ENCODE data around the gene ITFG2. TPM values are rescaled to one million over a fixed set of nuclear protein-coding genes. Genes with fewer than 3 reads are reported as not detected.
A peak's percentile ranks its signal among the peaks of the same experiment; 100 is the strongest.

The ITFG2 gene
- total RNA-seq, 2 donors from 2014 or later: 32.4 to 65.9 TPM

- peaks cover 41% of the 10 kb centered on the region for H3K4me1 ChIP-seq
- 48 to 55% methylated on average over 7 of the region's 8 CpGs for WGBS, 2 donors
- H3K27ac ChIP-seq: peak overlapping the region in 3 of 4 donors; percentile 10 to 29 (median 17)
- TF ChIP-seq POLR2A (IDR thresholded peaks at IDR 0.05) (no peak), CTCF (IDR thresholded peaks at IDR 0.05) (no peak)
- no peaks in the 10 kb centered on the region for H3K9me3 ChIP-seq
- no peaks in the 10 kb centered on the region for H3K27me3 ChIP-seq
- intact Hi-C loops (cut with DNase I): no loop called here
- DNase-seq (peak; percentile 84 to 94 (median 92)), ATAC-seq (peak; percentile 97)
- no peak overlapping the region for H3K4me3 ChIP-seq
- H3K36me3 ChIP-seq (replicated peaks in 1 of 2; ENCODE audit: insufficient read depth in 1 of 2, low read depth in 2 of 2): no peaks in the 10 kb centered on the region
Observed at GRCh38 chr12:2775431-2775830, 37.0 kb upstream of the ITFG2 start.

- TF ChIP-seq POLR2A (IDR thresholded peaks at IDR 0.05): no peak
- no peak for TF ChIP-seq CTCF (IDR thresholded peaks at IDR 0.05)
- no peaks in the 10 kb centered on the region for H3K9me3 ChIP-seq
- H3K27ac ChIP-seq: peak overlapping the region in 1 of 4 donors; percentile 10
- no peak overlapping the region for H3K4me3 ChIP-seq
- intact Hi-C loops (cut with DNase I): no loop called here
- H3K36me3 ChIP-seq (replicated peaks in 1 of 2; ENCODE audit: insufficient read depth in 1 of 2, low read depth in 2 of 2): no peaks in the 10 kb centered on the region
- ATAC-seq (no peak), DNase-seq (no peak)
- no peaks in the 10 kb centered on the region for H3K27me3 ChIP-seq
- 87 to 96% methylated on average over 12 to 20 of the region's 20 CpGs for WGBS, 2 donors
- peaks cover 41% of the 10 kb centered on the region for H3K4me1 ChIP-seq
Observed at GRCh38 chr12:2776129-2776806, 36.2 kb upstream of the ITFG2 start.

- TF ChIP-seq POLR2A (IDR thresholded peaks at IDR 0.05) (no peak), CTCF (IDR thresholded peaks at IDR 0.05) (no peak)
- no peaks in the 10 kb centered on the region for H3K27me3 ChIP-seq
- WGBS, 2 donors: 70 to 91% methylated on average over 4 of the region's 4 CpGs
- peaks cover 38% of the 10 kb centered on the region for H3K4me1 ChIP-seq
- H3K27ac ChIP-seq: no peak overlapping the region
- DNase-seq (no peak), ATAC-seq (no peak)
- no peaks in the 10 kb centered on the region for H3K36me3 ChIP-seq (replicated peaks in 1 of 2; ENCODE audit: insufficient read depth in 1 of 2, low read depth in 2 of 2)
- H3K4me3 ChIP-seq: no peak overlapping the region
- intact Hi-C loops (cut with DNase I): no loop called here
- H3K9me3 ChIP-seq: no peaks in the 10 kb centered on the region
Observed at GRCh38 chr12:2779281-2779680, 33.2 kb upstream of the ITFG2 start.

- DNase-seq: peak; percentile 63 to 78 (median 74)
- H3K36me3 ChIP-seq (replicated peaks in 1 of 2; ENCODE audit: insufficient read depth in 1 of 2, low read depth in 2 of 2): no peaks in the 10 kb centered on the region
- peak; percentile 96 for ATAC-seq
- peaks cover 12% of the 10 kb centered on the region for H3K4me1 ChIP-seq
- intact Hi-C loops (cut with DNase I): loop anchor here (10.0 kb wide), 1 partner anchor 99 kb away; no protein-coding TSS in a partner anchor
- no peaks in the 10 kb centered on the region for H3K27me3 ChIP-seq
- TF ChIP-seq POLR2A (IDR thresholded peaks at IDR 0.05) (no peak), CTCF (IDR thresholded peaks at IDR 0.05) (peak; percentile 85 to 93 (median 89))
- H3K4me3 ChIP-seq: no peak overlapping the region
- H3K27ac ChIP-seq: no peak overlapping the region
- H3K9me3 ChIP-seq: no peaks in the 10 kb centered on the region
- 7 to 13% methylated on average over 22 to 25 of the region's 25 CpGs for WGBS, 2 donors
Observed at GRCh38 chr12:2783936-2784600, 28.4 kb upstream of the ITFG2 start.
